Esophagus (tissue), 2 donors: Measurements from ENCODE around the gene PSMB7. TPM values are rescaled to one million over a fixed set of nuclear protein-coding genes. Genes with fewer than 3 reads are reported as not detected.

Source experiments
- H3K27ac ChIP-seq, 2 donors: one replicate each; pipeline ENCODE4 v1.5.1; 2013; ENCODE audit warnings: low read depth in 2 of 2, mild to moderate bottlenecking in 2 of 2, inconsistent platforms in 1 of 2, low read length in 1 of 2, moderate library complexity in 1 of 2
- H3K27me3 ChIP-seq, 2 donors: one replicate each; pipeline ENCODE4 v1.6.1; 2013; ENCODE audit warnings: low read length in 2 of 2, control low read depth in 1 of 2, mild to moderate bottlenecking in 1 of 2; ENCODE audit not compliant: insufficient read depth in 2 of 2, control insufficient read depth in 1 of 2
- H3K36me3 ChIP-seq, 2 donors: one replicate each; pipeline ENCODE4 v1.6.1; 2013; ENCODE audit warnings: low read length in 1 of 2; ENCODE audit not compliant: control insufficient read depth in 2 of 2, insufficient read depth in 2 of 2
- H3K4me1 ChIP-seq, 2 donors: one replicate each; pipeline ENCODE4 v1.6.1; 2013; ENCODE audit warnings: low read length in 1 of 2; ENCODE audit not compliant: control insufficient read depth in 2 of 2, insufficient read depth in 2 of 2
- H3K4me3 ChIP-seq, 2 donors: one replicate each; pipeline ENCODE4 v1.5.1; 2013; ENCODE audit warnings: low read length in 2 of 2, mild to moderate bottlenecking in 2 of 2, low read depth in 1 of 2, moderate library complexity in 1 of 2
- H3K9me3 ChIP-seq, 2 donors: one replicate each; pipeline ENCODE4 v1.6.1; 2013; ENCODE audit warnings: mild to moderate bottlenecking in 2 of 2, low read depth in 1 of 2, low read length in 1 of 2, moderate library complexity in 1 of 2; ENCODE audit not compliant: control insufficient read depth in 2 of 2, insufficient read depth in 1 of 2
- WGBS, 2 donors: extraction: QIAGEN DNeasy Blood & Tissue Kit; methylation state at CpG; one replicate each; pipeline ENCODE4 v1.1.7; 2013; 5-methylcytosine and 5-hydroxymethylcytosine counted together
- polyA plus RNA-seq, 2 donors: library from polyadenylated mRNA; stranded (reverse); fragments of 200-250 nt; gene quantifications; one replicate each; pipeline ENCODE4 v1.2.3, GENCODE V29; 2013
- donor health status: healthy with polysubstance abuse.
- donor health status: Bipolar disorder and iron deficiency.

The PSMB7 gene
- polyA plus RNA-seq, 2 donors = 137 to 190 TPM

DNA sequence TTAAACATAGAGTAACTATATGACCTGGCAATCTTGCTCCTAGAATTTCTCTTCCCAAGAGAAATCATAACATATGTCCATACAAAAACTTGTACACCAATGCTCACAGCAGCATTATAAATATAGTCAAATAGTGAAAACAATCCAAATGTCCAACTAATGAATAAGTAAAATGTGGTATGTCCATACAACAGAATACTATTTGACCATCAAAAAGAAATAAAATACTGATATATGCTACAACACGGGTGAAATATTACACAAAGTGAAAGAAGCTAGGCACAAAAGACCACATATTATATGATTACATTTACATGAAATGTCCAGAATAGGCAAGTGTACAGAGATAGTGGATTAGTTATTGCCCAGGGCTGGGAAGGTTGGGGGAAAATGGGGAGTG is 41.4 kb downstream of the PSMB7 start:
- 96 to 97% methylated on average over 1 of the region's 1 CpG for WGBS, 2 donors
- Histone ChIP-seq H3K36me3 (peaks cover 3% of the 10 kb centered on the region in 2 donors), H3K4me3 (no peak overlapping the region), H3K27ac (no peak overlapping the region), H3K9me3 (no peaks in the 10 kb centered on the region), H3K27me3 (no peaks in the 10 kb centered on the region), H3K4me1 (peaks cover 0 to 3% of the 10 kb centered on the region in 2 donors)

DNA sequence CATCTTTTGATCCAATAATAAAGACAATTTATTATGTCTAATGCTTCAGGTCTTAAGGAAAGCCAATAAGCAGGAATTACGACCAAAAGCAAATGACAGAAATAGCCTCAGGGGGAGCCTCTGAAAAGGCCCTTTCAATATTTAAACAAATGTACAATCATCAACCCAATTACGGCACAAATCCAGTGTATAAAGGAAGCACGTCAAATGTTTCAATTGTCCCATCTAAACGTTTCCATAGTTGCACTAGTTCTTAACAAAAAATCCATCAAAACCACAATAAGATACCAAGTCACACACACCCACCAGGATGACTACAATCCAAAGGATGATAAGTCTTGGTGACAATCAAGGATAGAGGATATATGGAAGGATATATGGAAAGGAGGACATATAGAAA is 41.9 kb downstream of the PSMB7 start:
- 82 to 88% methylated on average over 4 of the region's 4 CpGs for WGBS, 2 donors
- Histone ChIP-seq H3K36me3 (peaks cover 3% of the 10 kb centered on the region in 2 donors), H3K27ac (no peak overlapping the region), H3K4me1 (peaks cover 0 to 3% of the 10 kb centered on the region in 2 donors), H3K9me3 (no peaks in the 10 kb centered on the region), H3K27me3 (no peaks in the 10 kb centered on the region), H3K4me3 (no peak overlapping the region)

DNA sequence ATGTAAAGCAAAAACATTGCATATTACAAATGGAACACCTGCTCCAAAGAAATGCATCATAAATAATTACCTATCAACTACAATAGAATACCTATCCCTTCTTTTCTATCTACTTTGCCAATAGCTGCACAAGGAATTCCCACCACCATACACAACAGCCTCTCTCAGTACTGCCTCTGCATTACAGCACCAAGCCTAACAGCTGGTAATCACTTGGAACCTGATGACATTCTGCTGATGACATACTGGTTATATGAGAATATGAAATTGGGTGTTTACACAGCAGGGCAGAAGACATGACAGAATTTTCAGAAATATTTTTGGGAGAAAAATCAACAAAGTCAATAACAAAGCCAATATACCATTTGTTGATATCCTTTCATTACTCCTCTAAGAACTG is 43.2 kb downstream of the PSMB7 start:
- Histone ChIP-seq H3K36me3 (peaks cover under 1 to 3% of the 10 kb centered on the region in 2 donors), H3K4me3 (no peak overlapping the region), H3K9me3 (no peaks in the 10 kb centered on the region), H3K4me1 (peaks cover 0 to 3% of the 10 kb centered on the region in 2 donors), H3K27ac (no peak overlapping the region), H3K27me3 (no peaks in the 10 kb centered on the region)

DNA sequence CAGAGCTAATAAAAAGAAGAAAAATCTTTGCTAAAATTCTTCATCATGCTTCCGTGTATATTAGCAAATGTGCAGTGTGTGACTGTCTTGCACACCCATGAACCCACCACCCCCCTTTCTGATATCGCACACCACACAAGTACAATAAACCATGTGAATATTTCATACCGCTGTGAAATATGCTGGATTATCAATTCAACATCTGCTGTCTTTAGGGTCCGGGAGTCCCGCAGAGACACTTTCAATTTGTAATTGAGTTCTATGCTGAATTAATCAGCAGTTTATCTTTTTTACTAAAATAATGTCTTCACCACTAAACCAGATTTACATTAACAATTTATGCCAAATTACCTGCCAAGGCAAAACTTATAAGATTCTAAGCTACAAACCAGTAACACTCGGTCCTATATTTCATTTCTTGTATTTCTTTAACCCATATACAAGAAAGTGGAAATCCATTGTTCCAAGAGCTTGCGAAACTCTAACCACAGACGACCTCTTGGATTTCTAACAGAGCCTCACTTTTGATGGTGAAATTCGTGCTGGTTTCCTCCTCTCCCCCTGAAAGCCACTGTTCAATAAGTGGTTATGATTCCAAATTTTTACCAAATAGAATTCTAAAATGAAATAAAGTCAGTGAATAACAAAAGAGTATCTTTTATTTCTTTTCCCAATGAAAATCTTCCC is 44.2 kb downstream of the PSMB7 start:
- H3K27me3 ChIP-seq = no peaks in the 10 kb centered on the region
- H3K27ac ChIP-seq = no peak overlapping the region
- peaks cover 2 to 3% of the 10 kb centered on the region in 2 donors for H3K36me3 ChIP-seq
- H3K9me3 ChIP-seq = no peaks in the 10 kb centered on the region
- WGBS, 2 donors = 83 to 84% methylated on average over 9 of the region's 9 CpGs
- H3K4me1 ChIP-seq = peaks cover 4 to 5% of the 10 kb centered on the region in 2 donors
- H3K4me3 ChIP-seq = no peak overlapping the region

DNA sequence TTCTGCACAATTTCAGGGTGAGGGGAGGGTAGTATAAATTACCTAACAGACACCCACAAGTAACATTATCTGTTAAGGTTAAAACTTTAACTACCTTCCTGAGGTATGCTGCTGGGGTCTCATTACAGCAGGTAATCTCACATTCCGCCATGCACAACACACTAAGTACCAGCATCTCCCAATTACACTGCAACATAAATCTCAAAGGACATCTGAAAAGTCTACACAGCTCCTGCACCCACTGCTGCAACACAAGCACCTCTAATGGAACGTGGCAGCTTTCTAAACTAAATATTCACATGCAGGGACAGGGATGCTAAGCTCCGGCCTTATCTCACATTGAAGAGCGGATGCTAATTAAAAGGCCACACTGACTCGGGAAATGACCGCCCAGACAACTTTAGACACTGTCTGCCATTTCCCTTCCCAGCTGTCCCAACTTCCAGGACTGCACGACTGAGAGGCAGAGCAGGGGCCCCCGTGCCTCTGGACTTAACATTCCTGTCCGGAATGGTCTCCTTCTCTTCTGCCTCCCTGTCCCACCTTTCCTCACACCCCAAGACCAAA is 45.9 kb downstream of the PSMB7 start:
- Histone ChIP-seq H3K4me3 (no peak overlapping the region), H3K9me3 (no peaks in the 10 kb centered on the region), H3K36me3 (peaks cover 0 to 6% of the 10 kb centered on the region in 2 donors), H3K27ac (no peak overlapping the region), H3K27me3 (no peaks in the 10 kb centered on the region), H3K4me1 (peaks cover 3 to 4% of the 10 kb centered on the region in 2 donors)
- 88 to 92% methylated on average over 9 of the region's 9 CpGs for WGBS, 2 donors

DNA sequence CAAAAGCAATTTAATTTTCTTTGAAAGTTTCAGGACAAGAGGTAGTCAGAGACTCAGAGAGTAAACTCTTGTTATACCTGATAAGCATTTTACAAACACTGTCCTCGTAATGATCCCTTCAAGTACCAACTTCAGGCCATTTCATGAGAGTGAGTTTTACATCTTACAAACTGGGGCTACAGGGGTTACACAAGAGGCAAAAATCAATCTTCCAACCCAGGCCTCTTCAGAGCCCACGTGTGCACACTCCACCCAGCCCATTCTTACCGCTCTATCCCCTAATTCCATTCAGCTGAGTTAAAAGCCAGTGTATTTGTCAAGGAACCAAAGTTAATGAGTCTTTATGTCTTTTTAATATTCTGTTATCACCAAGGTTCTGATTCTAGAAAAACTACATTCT is 46.5 kb downstream of the PSMB7 start:
- WGBS, 2 donors = 77 to 79% methylated on average over 3 of the region's 3 CpGs
- Histone ChIP-seq H3K4me3 (no peak overlapping the region), H3K36me3 (peaks cover 3 to 6% of the 10 kb centered on the region in 2 donors), H3K27me3 (no peaks in the 10 kb centered on the region), H3K27ac (no peak overlapping the region), H3K9me3 (no peaks in the 10 kb centered on the region), H3K4me1 (peaks cover 3 to 4% of the 10 kb centered on the region in 2 donors)

DNA sequence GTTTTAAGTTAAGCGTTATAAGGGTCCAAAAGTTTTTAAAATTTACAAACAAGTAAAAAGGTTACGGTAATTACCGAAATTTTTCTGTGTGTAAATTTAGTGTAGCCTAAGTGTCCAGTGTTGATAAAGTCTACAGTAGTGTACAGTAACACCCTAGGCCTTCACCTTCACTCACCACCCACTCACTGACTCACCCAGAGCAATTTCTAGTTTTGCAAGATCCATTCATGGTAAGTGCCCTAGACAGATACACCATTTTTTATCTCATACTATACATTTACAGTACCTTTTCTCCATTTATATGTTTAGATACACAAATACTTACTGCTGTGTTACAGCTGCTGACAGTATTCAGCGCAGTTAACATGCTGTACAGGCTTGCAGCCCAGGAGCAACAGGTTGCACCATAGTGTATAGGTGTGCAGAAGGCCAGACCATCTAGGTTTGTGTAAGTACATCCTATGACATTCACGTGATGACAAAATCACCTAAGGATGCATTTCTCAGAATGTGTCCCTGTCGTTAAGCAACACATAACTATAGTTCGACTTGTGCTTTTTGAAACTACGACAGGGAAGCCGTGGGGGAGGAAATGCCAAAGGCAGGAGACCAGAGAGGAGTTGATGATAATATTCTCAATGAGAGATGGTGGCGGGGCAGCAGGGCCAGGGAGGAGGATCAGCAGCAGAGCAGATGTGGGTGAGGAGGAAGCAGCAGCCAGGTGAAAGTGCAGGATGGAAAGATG is 48.6 kb downstream of the PSMB7 start:
- Histone ChIP-seq H3K4me1 (peaks cover 3 to 4% of the 10 kb centered on the region in 2 donors), H3K36me3 (peaks cover 3 to 8% of the 10 kb centered on the region in 2 donors), H3K9me3 (no peaks in the 10 kb centered on the region), H3K27me3 (no peaks in the 10 kb centered on the region), H3K4me3 (no peak overlapping the region), H3K27ac (no peak overlapping the region)
- 89 to 91% methylated on average over 10 of the region's 10 CpGs for WGBS, 2 donors

DNA sequence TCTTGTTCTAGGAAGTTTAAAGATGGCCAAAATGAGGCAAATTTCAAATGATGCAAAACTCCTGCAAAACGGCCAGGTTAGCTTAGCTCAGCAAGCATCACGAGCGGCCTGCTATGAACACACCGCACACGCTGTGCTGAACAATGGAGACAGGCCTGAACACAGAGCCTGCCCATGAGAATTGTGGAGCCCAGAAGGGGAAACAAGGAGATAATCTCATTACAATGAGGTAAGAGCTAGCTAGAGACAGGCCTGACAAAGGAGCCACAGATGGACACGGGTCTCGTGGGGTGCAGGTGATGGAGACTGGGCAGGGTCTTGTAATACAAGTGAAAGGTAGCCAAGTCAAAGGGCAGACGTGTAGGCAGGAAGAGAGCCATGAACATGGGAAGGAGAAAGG is 50.2 kb downstream of the PSMB7 start:
- Histone ChIP-seq H3K27ac (no peak overlapping the region), H3K4me1 (peaks cover 3 to 4% of the 10 kb centered on the region in 2 donors), H3K27me3 (no peaks in the 10 kb centered on the region), H3K4me3 (no peak overlapping the region), H3K9me3 (no peaks in the 10 kb centered on the region), H3K36me3 (peaks cover 3 to 10% of the 10 kb centered on the region in 2 donors)
- 83 to 84% methylated on average over 8 of the region's 8 CpGs for WGBS, 2 donors

DNA sequence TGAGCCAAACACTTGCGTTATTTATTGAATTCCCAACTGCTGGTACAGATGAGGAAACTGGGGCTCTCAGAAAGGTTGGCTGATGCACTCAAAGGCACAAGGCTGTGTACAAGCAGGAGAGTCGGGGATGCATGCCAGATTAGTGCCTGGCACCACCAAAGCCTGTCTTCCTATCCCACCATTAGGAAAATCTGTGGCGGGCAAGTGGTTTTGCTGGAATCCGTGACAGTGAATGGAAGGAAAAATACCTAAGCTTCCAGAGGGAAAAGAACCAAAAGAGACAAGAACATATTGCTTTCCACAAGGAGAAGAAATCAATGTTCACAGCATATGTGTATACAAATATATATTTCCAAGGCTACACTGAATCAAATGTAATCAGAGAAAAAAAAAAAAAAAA is 51.1 kb downstream of the PSMB7 start:
- H3K4me1 ChIP-seq = peaks cover 3 to 4% of the 10 kb centered on the region in 2 donors
- no peaks in the 10 kb centered on the region for H3K9me3 ChIP-seq
- H3K27me3 ChIP-seq = no peaks in the 10 kb centered on the region
- WGBS, 2 donors = 92 to 95% methylated on average over 4 of the region's 4 CpGs
- H3K4me3 ChIP-seq = no peak overlapping the region
- no peak overlapping the region for H3K27ac ChIP-seq
- peaks cover 3 to 10% of the 10 kb centered on the region in 2 donors for H3K36me3 ChIP-seq
